Endodermal cell (in vitro differentiated cells): ENCODE results near the gene EMX2. TPM values are rescaled to one million over a fixed set of nuclear protein-coding genes. Genes with fewer than 3 reads are reported as not detected.
A peak's percentile ranks its signal among the peaks of the same experiment; 100 is the strongest.

ENCODE experiments used
- DNase-seq: peaks from one replicate; pipeline ENCODE4 v3.0.0-alpha.2; 2017
- H3K27ac ChIP-seq: 2 replicates; pipeline ENCODE4 v1.5.1; 2013; ENCODE audit warnings: mild to moderate bottlenecking, low read depth, low read length, moderate library complexity
- H3K27me3 ChIP-seq: 2 replicates; pipeline ENCODE4 v1.6.1; 2013; ENCODE audit warnings: mild to moderate bottlenecking, low read length, moderate library complexity; ENCODE audit not compliant: insufficient read depth, control insufficient read depth, poor library complexity, severe bottlenecking
- H3K36me3 ChIP-seq: 2 replicates; pipeline ENCODE4 v1.7.0; 2013; ENCODE audit warnings: mild to moderate bottlenecking, low read length, moderate library complexity; ENCODE audit not compliant: control insufficient read depth, insufficient read depth
- H3K4me1 ChIP-seq: one replicate; pipeline ENCODE4 v1.7.0; 2013; ENCODE audit warnings: low read length; ENCODE audit not compliant: control insufficient read depth, insufficient read depth
- H3K4me3 ChIP-seq: 2 replicates; pipeline ENCODE4 v1.5.1; 2013; ENCODE audit warnings: mild to moderate bottlenecking, low read length, moderate library complexity
- H3K9ac ChIP-seq: 2 replicates; pipeline ENCODE4 v1.6.1; 2013; ENCODE audit warnings: mild to moderate bottlenecking, low read length, moderate library complexity; ENCODE audit not compliant: poor library complexity, severe bottlenecking; ENCODE audit errors: extremely low read depth
- H3K9me3 ChIP-seq: 2 replicates; pipeline ENCODE4 v1.6.1; 2013; ENCODE audit warnings: mild to moderate bottlenecking, low read length, moderate library complexity; ENCODE audit not compliant: control insufficient read depth
- H3K27ac Mint-ChIP-seq: 2 replicates; pipeline ENCODE4 v1.8.0; 2020; ENCODE audit warnings: mixed read lengths
- H3K27me3 Mint-ChIP-seq: 2 replicates; pipeline ENCODE4 v1.8.0; 2021; ENCODE audit warnings: mild to moderate bottlenecking, mixed read lengths; ENCODE audit not compliant: insufficient read depth
- H3K36me3 Mint-ChIP-seq: 2 replicates; pipeline ENCODE4 v1.8.0; 2020; ENCODE audit warnings: low read depth, mixed read lengths
- H3K4me1 Mint-ChIP-seq: 2 replicates; pipeline ENCODE4 v1.8.0; 2020; ENCODE audit warnings: mixed read lengths
- H3K4me3 Mint-ChIP-seq: 2 replicates; pipeline ENCODE4 v1.8.0; 2020; ENCODE audit warnings: mild to moderate bottlenecking, moderate library complexity, mixed read lengths
- H3K9me3 Mint-ChIP-seq: 2 replicates; pipeline ENCODE4 v1.8.0; 2020; ENCODE audit warnings: mild to moderate bottlenecking, mixed read lengths
- CTCF ChIP-seq: fragments of 200-600 bp; sonication (generic); conservative IDR thresholded peaks from 2 replicates; pipeline ENCODE4 v1.5.0; 2021; ENCODE audit warnings: antibody characterized with exemption, mild to moderate bottlenecking
- WGBS, 2 experiments: methylation state at CpG; one replicate each; pipeline versions ENCODE4 v1.1.5 to v1.1.7; 2013; ENCODE audit warnings: missing lambda C conversion rate in 2 of 2, mixed read lengths in 1 of 2; ENCODE audit not compliant: insufficient coverage in 1 of 2, insufficient read length in 1 of 2; 5-methylcytosine and 5-hydroxymethylcytosine counted together
- total RNA-seq, 2 donors: library from RNA; stranded (reverse); fragmentation: NEBNext Ultra II Directional in 1 of 2; extraction: Animal tissue kit (Norgen Biotek cat#: 25700) in 1 of 2; gene quantifications; 2 replicates in 1 of 2; 3 replicates in 1 of 2; pipeline ENCODE4 v1.2.1, GENCODE V29; 2021

Gene EMX2
- total RNA-seq, 2 donors from 2014 or later, result 0.18 TPM; not detected in 1

GRCh38 chr10:117541909-117542705 lies 439 bp upstream of the EMX2 start:
- Histone ChIP-seq H3K9ac (no peak overlapping the region), H3K4me3 (peak overlapping the region; percentile 69), H3K4me1 (no peaks in the 10 kb centered on the region), H3K9me3 (no peaks in the 10 kb centered on the region), H3K36me3 (no peaks in the 10 kb centered on the region), H3K27ac (no peak overlapping the region), H3K27me3 (peaks cover 100% of the 10 kb centered on the region)
- TF ChIP-seq CTCF, result no peak
- H3K27ac Mint-ChIP-seq, result no peak overlapping the region
- H3K4me1 Mint-ChIP-seq, result peaks cover 15% of the 10 kb centered on the region
- no peaks in the 10 kb centered on the region for H3K36me3 Mint-ChIP-seq
- H3K27me3 Mint-ChIP-seq, result peaks cover 97% of the 10 kb centered on the region
- 0 to 1% methylated on average over 16 to 62 of the region's 62 CpGs for WGBS, 2 experiments
- peak; percentile 94 for DNase-seq
- H3K4me3 Mint-ChIP-seq, result peak overlapping the region; percentile 41
- no peaks in the 10 kb centered on the region for H3K9me3 Mint-ChIP-seq

- H3K9me3 Mint-ChIP-seq, result no peaks in the 10 kb centered on the region
- H3K27me3 ChIP-seq, result peaks cover 100% of the 10 kb centered on the region
- no peak overlapping the region for H3K27ac Mint-ChIP-seq
- H3K4me3 ChIP-seq, result no peak overlapping the region
- H3K4me1 ChIP-seq, result no peaks in the 10 kb centered on the region
- peaks cover 97% of the 10 kb centered on the region for H3K27me3 Mint-ChIP-seq
- H3K9me3 ChIP-seq, result no peaks in the 10 kb centered on the region
- H3K36me3 ChIP-seq, result no peaks in the 10 kb centered on the region
- no peak overlapping the region for H3K9ac ChIP-seq
- peak; percentile 57 for TF ChIP-seq CTCF
- peaks cover 24% of the 10 kb centered on the region for H3K4me1 Mint-ChIP-seq
- no peak overlapping the region for H3K27ac ChIP-seq
- peak; percentile 90 for DNase-seq
- H3K4me3 Mint-ChIP-seq, result peak overlapping the region; percentile 45
- H3K36me3 Mint-ChIP-seq, result no peaks in the 10 kb centered on the region
- 0% methylated on average over 29 to 90 of the region's 90 CpGs for WGBS, 2 experiments
These were observed 868 bp downstream of the EMX2 start for GRCh38 chr10:117543225-117544003.

GRCh38 chr10:117544004-117544701 lies 1.6 kb downstream of the EMX2 start:
- no peaks in the 10 kb centered on the region for H3K9me3 ChIP-seq
- H3K9ac ChIP-seq, result no peak overlapping the region
- Mint-ChIP-seq H3K9me3 (no peaks in the 10 kb centered on the region), H3K27ac (no peak overlapping the region), H3K4me1 (peaks cover 24% of the 10 kb centered on the region), H3K4me3 (peak overlapping the region; percentile 45), H3K36me3 (no peaks in the 10 kb centered on the region), H3K27me3 (peaks cover 97% of the 10 kb centered on the region)
- DNase-seq, result no peak
- no peaks in the 10 kb centered on the region for H3K4me1 ChIP-seq
- no peak overlapping the region for H3K27ac ChIP-seq
- H3K36me3 ChIP-seq, result no peaks in the 10 kb centered on the region
- no peak overlapping the region for H3K4me3 ChIP-seq
- peaks cover 100% of the 10 kb centered on the region for H3K27me3 ChIP-seq
- peak; percentile 6 for TF ChIP-seq CTCF
- WGBS, 2 experiments, result 0 to 1% methylated on average over 13 to 41 of the region's 41 CpGs
